Measurements from ENCODE around the gene JAK3. TPM values are rescaled to one million over a fixed set of nuclear protein-coding genes. Genes with fewer than 3 reads are reported as not detected.

Gene JAK3
- total RNA-seq, 4 donors from 2014 or later, result 2.3 to 22.1 (median 8.5) TPM

- Histone ChIP-seq H3K9me3 (no peaks in the 10 kb centered on the region), H3K4me1 (no peaks in the 10 kb centered on the region), H3K4me3 (no peak overlapping the region), H3K27ac (no peak overlapping the region), H3K27me3 (peaks cover 20% of the 10 kb centered on the region), H3K36me3 (no peaks in the 10 kb centered on the region)
- no peak for TF ChIP-seq POLR2AphosphoS5 (IDR thresholded peaks at IDR 0.05)
- WGBS, 2 donors (ENCODE audit: low coverage in 1 of 2), result 56% methylated on average over 7 of the region's 7 CpGs; no CpG with 5 or more reads in 1 of the 2 donors
- in situ Hi-C loops (cut with MboI; ENCODE audit: low pct_ligation_motif_present in 1 of 4, low pct_unique_long_range_greater_than_20kb in 1 of 4, low sequenced_read_pairs in 3 of 4) (no loop called here), intact Hi-C loops (cut with DNase I; ENCODE audit: low total_unique reads) (no loop called here)
- DNase-seq, result no peak
Measured at GRCh38 chr19:17886515-17886914, 38.7 kb upstream of the JAK3 start.

GRCh38 chr19:17883627-17884410 is 36.0 kb upstream of the JAK3 start:
- DNase-seq, result no peak
- WGBS, 2 donors (ENCODE audit: low coverage in 1 of 2), result 77% methylated on average over 33 of the region's 33 CpGs; no CpG with 5 or more reads in 1 of the 2 donors
- H3K27me3 ChIP-seq, result no peaks in the 10 kb centered on the region
- H3K36me3 ChIP-seq, result no peaks in the 10 kb centered on the region
- no peak overlapping the region for H3K4me3 ChIP-seq
- no peaks in the 10 kb centered on the region for H3K4me1 ChIP-seq
- no peak for TF ChIP-seq CTCF (IDR thresholded peaks at IDR 0.05)
- no peak for TF ChIP-seq POLR2A (IDR thresholded peaks at IDR 0.05)
- TF ChIP-seq EP300 (IDR thresholded peaks at IDR 0.05; ENCODE audit: low read depth), result no peak
- TF ChIP-seq POLR2AphosphoS5 (IDR thresholded peaks at IDR 0.05), result no peak
- H3K27ac ChIP-seq, result no peak overlapping the region
- intact Hi-C loops (cut with DNase I; ENCODE audit: low total_unique reads) (no loop called here), in situ Hi-C loops (cut with MboI; ENCODE audit: low pct_ligation_motif_present in 1 of 4, low pct_unique_long_range_greater_than_20kb in 1 of 4, low sequenced_read_pairs in 3 of 4) (no loop called here)
- no peaks in the 10 kb centered on the region for H3K9me3 ChIP-seq

GRCh38 chr19:17881701-17882100 is 33.9 kb upstream of the JAK3 start:
- intact Hi-C loops (cut with DNase I; ENCODE audit: low total_unique reads) (no loop called here), in situ Hi-C loops (cut with MboI; ENCODE audit: low pct_ligation_motif_present in 1 of 4, low pct_unique_long_range_greater_than_20kb in 1 of 4, low sequenced_read_pairs in 3 of 4) (no loop called here)
- no peak for TF ChIP-seq EP300 (IDR thresholded peaks at IDR 0.05; ENCODE audit: low read depth)
- no peak for TF ChIP-seq CTCF (IDR thresholded peaks at IDR 0.05)
- no peak for TF ChIP-seq POLR2A (IDR thresholded peaks at IDR 0.05)
- no peak for TF ChIP-seq POLR2AphosphoS5 (IDR thresholded peaks at IDR 0.05)
- 60 to 100% methylated on average over 1 to 5 of the region's 7 CpGs for WGBS, 2 donors (ENCODE audit: low coverage in 1 of 2)
- no peak for DNase-seq
- no peak overlapping the region for H3K27ac ChIP-seq
- no peaks in the 10 kb centered on the region for H3K36me3 ChIP-seq
- H3K27me3 ChIP-seq, result peaks cover 6% of the 10 kb centered on the region
- H3K4me1 ChIP-seq, result no peaks in the 10 kb centered on the region
- H3K9me3 ChIP-seq, result no peaks in the 10 kb centered on the region
- H3K4me3 ChIP-seq, result no peak overlapping the region

- no peak for TF ChIP-seq CTCF (IDR thresholded peaks at IDR 0.05)
- no peak for TF ChIP-seq EP300 (IDR thresholded peaks at IDR 0.05; ENCODE audit: low read depth)
- TF ChIP-seq POLR2AphosphoS5 (IDR thresholded peaks at IDR 0.05), result no peak
- TF ChIP-seq POLR2A (IDR thresholded peaks at IDR 0.05), result no peak
- H3K9me3 ChIP-seq, result no peaks in the 10 kb centered on the region
- H3K36me3 ChIP-seq, result no peaks in the 10 kb centered on the region
- in situ Hi-C loops (cut with MboI; ENCODE audit: low pct_ligation_motif_present in 1 of 4, low pct_unique_long_range_greater_than_20kb in 1 of 4, low sequenced_read_pairs in 3 of 4) (loop anchor here in 1 of 4 donors (10.0 kb wide), 1 partner anchor 45 kb away; no protein-coding TSS in a partner anchor), intact Hi-C loops (cut with DNase I; ENCODE audit: low total_unique reads) (no loop called here)
- no peak for DNase-seq
- no peaks in the 10 kb centered on the region for H3K4me1 ChIP-seq
- WGBS, 2 donors (ENCODE audit: low coverage in 1 of 2), result 55% methylated on average over 7 of the region's 7 CpGs; no CpG with 5 or more reads in 1 of the 2 donors
- peaks cover 24% of the 10 kb centered on the region for H3K27me3 ChIP-seq
- no peak overlapping the region for H3K4me3 ChIP-seq
- H3K27ac ChIP-seq, result no peak overlapping the region
Measured at GRCh38 chr19:17879466-17879865, 31.7 kb upstream of the JAK3 start.
